ENCODE data around the gene TTPAL.

The TTPAL gene

GRCh38 chr20:44532981-44533331, 57.3 kb downstream of the TTPAL start (continued):
- TF ChIP-seq ZSCAN4 (tag by site-specific recombination; IDR thresholded peaks at IDR 0.05): peak; percentile 94
- TF ChIP-seq GLIS2 (tag by site-specific recombination; IDR thresholded peaks at IDR 0.05): no peak
- TF ChIP-seq PRDM6 (tag by site-specific recombination; IDR thresholded peaks at IDR 0.05): 0 out of 2 replicates have a peak, but pooled peaks have one; percentile 43
- no peak for TF ChIP-seq ZNF280C (tag by site-specific recombination; IDR thresholded peaks at IDR 0.05)
- TF ChIP-seq ZNF214 (tag by site-specific recombination; IDR thresholded peaks at IDR 0.05; ENCODE audit: borderline replicate concordance): no peak
- TF ChIP-seq TCF7L2 (IDR thresholded peaks at IDR 0.05; ENCODE audit: borderline replicate concordance, low read depth, low read length): no peak

GRCh38 chr20:44533928-44534327, 58.3 kb downstream of the TTPAL start:
- Histone ChIP-seq H3K9me3 (ENCODE audit: control insufficient read depth, insufficient read depth, low read depth, low read length) (no peaks in the 10 kb centered on the region), H3K4me3 (ENCODE audit: low read depth, low read length) (no peak overlapping the region), H3K4me1 (ENCODE audit: control insufficient read depth, insufficient read depth, low read length) (peaks cover 6% of the 10 kb centered on the region; the same call in 1 of the 2 replicates), H3K36me3 (ENCODE audit: control insufficient read depth in 2 of 2, insufficient read depth in 1 of 2, low read length in 2 of 2) (no peaks in the 10 kb centered on the region), H3K27ac (ENCODE audit: extremely low read depth, low read depth, low read length) (no peak overlapping the region)
- TF ChIP-seq ZNF16 (tag by site-specific recombination; IDR thresholded peaks at IDR 0.05; ENCODE audit: low read depth) (no peak), KLF1 (tag by site-specific recombination; IDR thresholded peaks at IDR 0.05) (no peak), ZBTB7A (tag by site-specific recombination; IDR thresholded peaks at IDR 0.05; ENCODE audit: low read depth) (no peak), ZNF311 (tag by site-specific recombination; IDR thresholded peaks at IDR 0.05; ENCODE audit: borderline replicate concordance) (no peak), ZNF302 (tag by site-specific recombination; IDR thresholded peaks at IDR 0.05; ENCODE audit: low read depth) (no peak), ZNF366 (tag by site-specific recombination; conservative IDR thresholded peaks at IDR 0.05) (0 out of 2 replicates have a peak, but pooled peaks have one; percentile 13), ZNF175 (tag by site-specific recombination; IDR thresholded peaks at IDR 0.05) (no peak), PRDM1 (tag by site-specific recombination; IDR thresholded peaks at IDR 0.05) (peak; percentile 77), EGR2 (tag by site-specific recombination; IDR thresholded peaks at IDR 0.05; ENCODE audit: low read depth) (peak; percentile 74), ZNF530 (tag by site-specific recombination; IDR thresholded peaks at IDR 0.05; ENCODE audit: low read depth) (no peak), ZNF433 (tag by site-specific recombination; IDR thresholded peaks at IDR 0.05; ENCODE audit: low read depth) (no peak), ZFP3 (tag by site-specific recombination; IDR thresholded peaks at IDR 0.05; ENCODE audit: low read depth) (no peak), PATZ1 (tag by site-specific recombination; IDR thresholded peaks at IDR 0.05) (no peak)
- ChIA-PET CTCF (interaction anchor here (0.6 kb wide), 1 partner anchor 1403 kb away, joined by 3 read pairs; no protein-coding TSS in a partner anchor), POLR2A (interaction anchor here (0.7 kb wide), 1 partner anchor 380 kb away, joined by 4 read pairs; no protein-coding TSS in a partner anchor)
